OCI-LY1 (cell line): ENCODE results near the gene DOCK7.

Experiments
- EZH2 ChIP-seq: fragments of 200-600 bp; sonication (generic), shearing (Covaris generic); IDR thresholded peaks from 2 replicates; pipeline ENCODE4 v1.8.0; 2017; ENCODE audit warnings: borderline replicate concordance, mixed run types, mild to moderate bottlenecking, antibody characterized with exemption, low read length, moderate library complexity, mixed read lengths
- TF ChIP-seq, protein P1 (sequence below): fragments of 200-600 bp; sonication (generic), shearing (Covaris generic); IDR thresholded peaks from 2 replicates; pipeline ENCODE4 v1.5.1; 2017; ENCODE audit warnings: mild to moderate bottlenecking, antibody characterized with exemption, low read length, moderate library complexity, mixed read lengths

- TF ChIP-seq, protein P1, sequence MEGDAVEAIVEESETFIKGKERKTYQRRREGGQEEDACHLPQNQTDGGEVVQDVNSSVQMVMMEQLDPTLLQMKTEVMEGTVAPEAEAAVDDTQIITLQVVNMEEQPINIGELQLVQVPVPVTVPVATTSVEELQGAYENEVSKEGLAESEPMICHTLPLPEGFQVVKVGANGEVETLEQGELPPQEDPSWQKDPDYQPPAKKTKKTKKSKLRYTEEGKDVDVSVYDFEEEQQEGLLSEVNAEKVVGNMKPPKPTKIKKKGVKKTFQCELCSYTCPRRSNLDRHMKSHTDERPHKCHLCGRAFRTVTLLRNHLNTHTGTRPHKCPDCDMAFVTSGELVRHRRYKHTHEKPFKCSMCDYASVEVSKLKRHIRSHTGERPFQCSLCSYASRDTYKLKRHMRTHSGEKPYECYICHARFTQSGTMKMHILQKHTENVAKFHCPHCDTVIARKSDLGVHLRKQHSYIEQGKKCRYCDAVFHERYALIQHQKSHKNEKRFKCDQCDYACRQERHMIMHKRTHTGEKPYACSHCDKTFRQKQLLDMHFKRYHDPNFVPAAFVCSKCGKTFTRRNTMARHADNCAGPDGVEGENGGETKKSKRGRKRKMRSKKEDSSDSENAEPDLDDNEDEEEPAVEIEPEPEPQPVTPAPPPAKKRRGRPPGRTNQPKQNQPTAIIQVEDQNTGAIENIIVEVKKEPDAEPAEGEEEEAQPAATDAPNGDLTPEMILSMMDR: no peak
- TF ChIP-seq EZH2: no peak
Measured at GRCh38 chr1:62426237-62426636, 261.9 kb downstream of the DOCK7 start.
